ENCODE results near the gene PRKN.

- TF ChIP-seq CTCF (IDR thresholded peaks at IDR 0.05 in 8 of 11, conservative IDR thresholded peaks at IDR 0.05 in 3 of 11) (no peak), POLR2AphosphoS5 (IDR thresholded peaks at IDR 0.05) (no peak), POLR2A (IDR thresholded peaks at IDR 0.05) (no peak)
Measured at GRCh38 chr6:161761966-161762365, 965.6 kb downstream of the PRKN start.
